HFF-Myc (cell line): ENCODE measurements around the gene LANCL2.

Experiments
- DNase-seq: peaks from one replicate; pipeline ENCODE4 v3.0.0-alpha.2; 2011; ENCODE audit warnings: low read depth; ENCODE audit errors: extremely low read depth
- H3K4me3 ChIP-seq: replicated peaks from 2 replicates; pipeline ENCODE4 v1.5.1; 2011; ENCODE audit warnings: low read depth, mild to moderate bottlenecking, control low read depth, low read length
- CTCF ChIP-seq: IDR thresholded peaks from 2 replicates; pipeline ENCODE4 v1.5.1; 2012; ENCODE audit warnings: mild to moderate bottlenecking, low read depth, low read length, control low read depth; ENCODE audit errors: missing control alignments

LANCL2 gene

GRCh38 chr7:55449992-55450535, 84.9 kb downstream of the LANCL2 start:
- TF ChIP-seq CTCF: no peak
- DNase-seq: no peak
- H3K4me3 ChIP-seq: no peak overlapping the region

DNA sequence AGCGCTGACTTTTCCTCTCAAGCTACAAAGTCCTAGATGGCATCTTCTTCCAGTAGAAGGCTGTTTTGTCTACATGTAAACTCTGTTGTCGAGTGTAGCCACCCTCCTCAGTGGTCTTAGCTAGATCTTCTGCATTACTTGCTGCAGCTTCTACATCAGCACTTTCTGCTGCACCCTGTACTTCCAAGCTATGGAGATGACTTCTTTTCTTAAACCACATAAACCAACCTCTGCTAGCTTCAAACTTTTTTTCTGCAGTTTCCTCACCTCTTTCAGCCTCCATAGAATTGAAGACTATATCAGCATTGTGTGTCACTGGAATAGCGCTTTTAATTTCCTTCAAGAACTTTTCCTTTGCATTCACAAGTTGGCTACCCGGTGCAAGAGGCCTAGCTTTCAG, 87.8 kb downstream of the LANCL2 start:
- H3K4me3 ChIP-seq: no peak overlapping the region
- no peak for TF ChIP-seq CTCF
- DNase-seq: no peak

DNA sequence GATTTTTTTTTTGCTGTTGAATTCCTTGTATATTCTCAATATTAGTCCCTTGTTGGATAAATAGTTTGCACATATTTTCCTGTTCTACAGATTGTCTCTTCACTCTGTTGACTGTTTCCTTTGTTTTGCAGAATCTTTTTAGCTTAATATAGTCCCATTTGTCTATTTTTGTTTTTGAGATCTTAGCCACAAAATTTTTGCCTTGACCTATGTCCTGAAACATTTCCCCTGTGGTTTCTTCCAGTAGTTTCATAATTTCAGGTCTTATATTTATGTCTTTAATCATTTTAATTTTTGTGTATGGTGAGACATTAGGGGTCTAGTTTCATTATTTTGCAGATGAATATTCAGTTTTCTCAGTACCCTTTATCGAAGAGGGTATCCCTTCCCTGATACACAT, 92.7 kb downstream of the LANCL2 start:
- no peak for DNase-seq
- TF ChIP-seq CTCF: no peak
- no peak overlapping the region for H3K4me3 ChIP-seq

GRCh38 chr7:55458351-55458750, 93.2 kb downstream of the LANCL2 start:
- H3K4me3 ChIP-seq: no peak overlapping the region
- TF ChIP-seq CTCF: no peak
- DNase-seq: no peak

GRCh38 chr7:55463686-55464262, 98.6 kb downstream of the LANCL2 start:
- no peak for DNase-seq
- TF ChIP-seq CTCF: no peak
- H3K4me3 ChIP-seq: no peak overlapping the region

DNA sequence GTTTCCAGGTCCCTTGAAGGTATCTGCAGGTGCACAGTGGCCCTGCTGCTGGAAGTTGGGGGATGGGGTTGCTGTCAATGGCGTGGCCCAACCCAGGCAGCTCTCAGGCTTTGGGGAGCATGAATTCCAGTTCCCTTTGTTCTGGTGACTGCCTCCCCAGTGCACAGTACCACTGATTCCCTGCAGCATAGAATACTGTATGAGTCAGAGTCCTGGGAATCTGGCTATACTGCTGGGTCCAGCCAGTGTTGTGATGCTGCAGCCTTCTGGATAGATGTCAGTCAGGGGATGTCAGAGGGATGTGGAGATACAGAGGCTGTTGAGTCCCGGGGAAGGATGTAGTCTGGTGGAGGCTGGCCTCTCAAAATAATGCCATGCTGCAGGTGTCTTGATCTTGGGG, 99.3 kb downstream of the LANCL2 start:
- H3K4me3 ChIP-seq: no peak overlapping the region
- no peak for DNase-seq
- TF ChIP-seq CTCF: no peak

- no peak for TF ChIP-seq CTCF
- H3K4me3 ChIP-seq: no peak overlapping the region
- no peak for DNase-seq
Measured at GRCh38 chr7:55465691-55466090, 100.6 kb downstream of the LANCL2 start.
